GM21367 (cell line): Measurements from ENCODE around the gene NDP.
"Not testable (repeated sequence)": the region's sequence is repeated elsewhere in the genome, so short reads cannot be mapped to it uniquely, and the experiment has no call there.

Source experiments
- ATAC-seq: cut with Tn5 transposase; IDR thresholded peaks from one replicate; pipeline ENCODE4 v1.9.1; 2021; ENCODE audit not compliant: unreplicated experiment

The NDP gene

GRCh38 chrX:43971966-43972961 lies 926 bp downstream of the NDP start:
- ATAC-seq: no peak

DNA sequence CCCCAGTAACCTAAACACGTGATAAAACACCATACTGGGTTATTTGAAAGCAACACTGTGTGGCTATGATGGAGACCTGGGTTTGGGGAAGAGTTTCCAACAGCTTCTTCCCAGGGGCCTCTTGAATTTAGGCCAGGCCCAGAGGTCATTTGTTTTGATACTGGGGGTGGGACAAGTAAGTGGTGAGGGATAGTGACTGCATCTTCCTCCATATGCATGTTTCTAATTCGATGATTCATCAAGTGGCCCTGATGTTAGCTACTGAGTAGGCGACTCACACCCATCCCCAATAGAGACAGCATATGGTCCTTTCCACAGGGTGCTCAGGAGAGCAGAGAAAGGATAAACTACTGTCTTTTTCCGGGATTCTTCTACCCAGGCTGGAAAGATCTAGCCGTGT lies 2.7 kb downstream of the NDP start:
- no peak for ATAC-seq

DNA sequence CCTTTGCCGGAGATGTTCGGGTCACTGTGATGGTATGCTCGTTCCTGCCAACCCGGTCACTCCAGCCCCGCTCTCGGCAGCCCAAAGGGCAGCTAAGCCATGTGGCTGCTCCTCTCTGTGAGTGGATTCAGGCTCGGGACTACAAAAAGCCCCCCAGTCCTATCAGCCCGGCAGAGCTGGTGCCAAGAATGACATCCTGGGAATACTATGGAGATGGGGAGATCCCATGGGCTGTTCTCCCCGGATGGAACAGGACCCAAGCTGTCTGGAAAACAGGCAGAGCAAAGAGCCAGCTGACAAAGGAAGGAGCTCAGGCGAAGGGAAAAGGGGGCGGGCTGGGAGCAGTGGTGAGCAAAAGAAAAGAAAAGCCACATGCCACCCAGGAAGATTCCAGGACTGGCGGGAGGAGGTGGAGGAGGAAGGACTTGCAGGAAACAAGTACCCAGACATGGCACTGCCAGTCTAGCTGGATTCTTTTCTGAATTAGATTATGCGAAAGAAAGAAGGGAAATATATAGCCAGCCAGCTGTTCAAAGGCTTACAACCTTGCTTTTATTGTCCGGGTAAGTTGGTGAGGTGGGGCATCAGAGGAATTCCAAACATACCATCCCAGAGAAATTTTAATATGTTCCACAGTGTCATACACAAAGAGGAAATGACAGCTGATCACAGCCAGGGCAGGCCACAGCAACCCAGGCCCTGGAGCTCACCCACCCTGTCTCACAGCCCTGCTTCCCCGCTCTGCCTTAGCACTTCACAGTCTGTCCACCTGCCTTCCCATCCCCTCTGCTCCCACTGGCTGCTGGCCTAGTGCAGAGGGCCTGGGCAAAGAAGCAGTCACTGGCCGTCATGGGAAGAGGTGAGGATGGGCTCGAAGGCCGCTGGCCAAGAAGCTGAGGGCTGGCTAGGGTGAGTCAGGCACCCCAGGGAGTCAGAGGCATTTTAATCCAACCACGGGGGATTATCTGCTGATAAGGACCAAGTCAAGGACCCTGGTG lies 3.4 kb downstream of the NDP start:
- no peak for ATAC-seq

GRCh38 chrX:43968359-43968781 lies 4.8 kb downstream of the NDP start:
- ATAC-seq: no peak

DNA sequence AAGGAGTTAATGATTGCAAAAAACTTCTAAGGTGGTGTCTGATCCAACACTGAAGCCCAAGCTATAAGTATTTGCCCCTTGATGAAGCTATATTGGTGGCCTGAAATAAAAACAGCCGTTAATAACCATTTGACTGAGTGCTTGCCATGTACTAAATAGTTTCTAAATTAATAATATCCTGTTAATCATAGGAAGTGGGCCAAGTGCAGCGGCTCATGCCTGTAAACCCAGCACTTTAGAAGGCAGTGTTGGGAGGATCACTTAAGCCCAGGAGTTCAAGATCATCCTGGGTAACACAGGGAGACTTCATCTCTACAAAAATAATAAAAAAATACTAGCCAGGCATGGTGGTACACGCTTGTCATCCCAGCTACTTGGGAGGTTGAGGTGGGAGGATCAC lies 8.3 kb downstream of the NDP start:
- no peak for ATAC-seq

DNA sequence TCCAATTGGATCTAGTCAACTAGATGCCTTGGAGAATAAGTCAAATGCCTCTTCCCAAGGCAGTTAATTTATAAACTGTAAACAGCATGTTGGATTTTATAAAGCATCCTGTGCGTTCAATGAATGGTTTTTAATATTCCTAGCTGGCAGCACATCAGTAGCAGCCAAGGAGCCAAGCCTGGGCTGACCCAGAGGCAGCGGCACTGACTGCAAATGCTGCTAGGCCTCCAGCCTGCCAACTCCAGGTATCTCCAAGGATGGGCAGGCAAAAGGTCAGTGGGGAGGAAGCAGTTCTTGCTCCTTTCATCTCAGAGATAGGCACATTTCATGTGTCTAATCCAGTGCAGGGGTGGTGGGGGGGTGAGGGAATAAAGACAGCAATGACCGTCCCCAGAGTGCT lies 9.5 kb downstream of the NDP start:
- no peak for ATAC-seq

DNA sequence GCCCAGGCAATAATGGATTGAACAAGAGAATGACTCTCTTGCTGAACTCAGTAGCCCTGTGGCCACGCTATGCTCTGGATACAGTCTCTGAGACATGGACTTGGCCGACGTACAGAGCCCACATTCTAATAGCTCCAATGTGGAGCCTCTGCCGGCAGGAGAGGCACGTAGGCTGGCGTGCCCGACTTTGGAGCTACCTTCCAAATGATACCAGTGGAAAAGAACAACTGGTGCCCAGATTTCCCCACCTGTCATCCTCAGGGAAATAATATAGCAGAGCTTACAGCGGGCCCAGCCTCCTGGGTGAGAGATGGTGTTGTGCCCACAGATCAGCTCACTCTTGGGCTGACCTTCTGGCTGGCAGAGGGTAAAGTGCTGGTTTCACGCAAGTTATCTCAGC lies 10.6 kb downstream of the NDP start:
- no peak for ATAC-seq

GRCh38 chrX:43961699-43962098 lies 11.5 kb downstream of the NDP start:
- ATAC-seq: no peak

- peak; percentile 67 for ATAC-seq
These were observed 14.7 kb downstream of the NDP start for GRCh38 chrX:43958529-43958928.

DNA sequence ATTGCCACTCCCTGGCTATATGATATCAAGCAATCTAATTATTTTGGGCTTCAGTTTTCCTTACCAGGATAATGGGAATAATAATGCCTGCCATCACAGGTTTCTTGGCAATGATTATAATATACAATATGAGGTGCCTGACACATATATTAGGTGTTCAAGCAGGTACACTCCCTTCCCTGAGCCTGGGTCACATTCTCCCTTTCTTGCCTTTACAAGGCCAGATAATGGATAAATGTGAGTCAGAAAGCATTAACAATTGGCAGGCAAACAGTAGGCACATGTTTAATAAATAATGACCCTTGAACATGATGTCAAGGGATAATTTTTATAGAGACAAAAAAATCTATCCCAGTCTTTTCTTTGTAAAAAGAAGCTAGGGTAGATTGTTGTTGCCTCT lies 17.2 kb downstream of the NDP start:
- no peak for ATAC-seq

GRCh38 chrX:43953218-43953617 lies 20.0 kb downstream of the NDP start:
- no peak for ATAC-seq

GRCh38 chrX:43949669-43950068 lies 23.5 kb downstream of the NDP start:
- no peak for ATAC-seq

GRCh38 chrX:43940816-43941474 lies 32.2 kb downstream of the NDP start:
- ATAC-seq: no peak

- ATAC-seq: no peak
These were observed 33.8 kb downstream of the NDP start for GRCh38 chrX:43939187-43939926.

- not testable (repeated sequence) for ATAC-seq
These were observed 51.2 kb downstream of the NDP start for GRCh38 chrX:43922032-43922431.

DNA sequence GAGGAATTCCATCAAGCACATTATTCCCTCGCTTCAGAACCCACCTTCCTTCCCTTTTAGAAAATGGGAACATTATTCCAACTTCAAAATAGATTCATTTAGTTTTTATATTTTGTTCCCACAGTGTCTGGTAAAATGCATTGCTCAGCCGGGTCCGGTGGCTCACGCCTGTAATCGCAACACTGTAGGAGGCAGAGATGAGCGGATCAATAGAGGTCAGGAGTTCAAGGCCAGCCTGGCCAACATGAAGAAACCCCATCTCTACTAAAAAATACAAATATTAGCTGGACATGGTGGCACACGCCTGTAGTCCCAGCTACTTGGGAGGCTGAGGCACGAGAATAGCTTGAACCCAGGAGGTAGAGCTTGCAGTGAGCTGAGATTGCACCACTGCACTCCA lies 62.4 kb downstream of the NDP start:
- ATAC-seq: not testable (repeated sequence)

GRCh38 chrX:43910012-43910411 lies 63.2 kb downstream of the NDP start:
- no peak for ATAC-seq

- no peak for ATAC-seq
These were observed 64.0 kb downstream of the NDP start for GRCh38 chrX:43909141-43909540.

DNA sequence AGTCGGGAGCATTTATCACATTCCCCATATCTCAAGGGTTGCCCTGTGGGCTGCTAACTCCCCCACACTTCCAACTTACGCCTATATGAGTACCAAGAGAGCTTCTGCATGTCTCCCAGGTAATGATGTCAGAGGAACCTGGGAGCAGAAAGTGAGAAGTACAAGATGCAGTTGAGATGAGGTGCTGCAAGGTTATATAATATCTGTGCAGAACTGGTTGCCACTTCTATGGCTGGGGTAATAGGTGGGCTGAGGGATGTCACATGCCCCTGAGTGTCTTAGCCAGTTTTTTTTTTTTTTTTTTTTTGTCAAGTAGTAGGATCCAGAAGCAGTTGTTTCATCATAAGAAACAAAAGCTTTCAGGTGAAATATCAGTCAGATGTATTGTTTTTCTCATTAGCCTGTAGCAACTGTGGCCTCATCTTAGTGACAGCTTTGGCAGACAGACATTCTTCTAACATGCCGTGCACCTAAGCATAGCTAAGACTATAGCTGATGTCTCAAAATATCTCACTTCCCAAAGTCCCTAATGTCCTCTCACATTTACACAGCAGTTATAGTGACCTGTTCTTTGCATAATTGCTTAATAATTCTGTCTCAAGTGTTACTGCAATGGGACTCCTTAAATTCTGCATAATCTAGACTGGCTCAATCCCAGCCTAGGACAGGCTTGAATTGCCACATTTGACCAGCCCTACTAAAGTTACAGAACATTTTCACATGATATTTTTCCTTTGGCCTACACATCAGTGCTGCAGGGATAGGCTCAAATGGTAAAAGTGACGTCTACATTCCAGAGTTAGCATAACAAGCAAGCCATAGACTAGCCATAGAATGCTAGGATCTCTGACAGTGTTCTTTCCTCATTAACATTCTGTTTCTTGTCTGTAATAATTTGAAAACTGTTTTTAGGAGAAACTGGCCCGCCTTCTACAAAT lies 73.0 kb downstream of the NDP start:
- no peak for ATAC-seq
